HepG2 (cell line): ENCODE results near the gene LARP4.

ENCODE experiments used
- YY1 ChIP-seq: IDR thresholded peaks from 2 replicates; pipeline ENCODE4 v1.6.1; 2011; ENCODE audit warnings: low read length, low read depth, moderate library complexity, mild to moderate bottlenecking; ENCODE audit not compliant: insufficient read depth, insufficient replicate concordance
- ZSCAN30 ChIP-seq: sonication (generic); formaldehyde crosslinking; IDR thresholded peaks from 2 replicates; pipeline ENCODE4 v1.5.0; 2020; ENCODE audit warnings: mild to moderate bottlenecking, missing genetic modification reagents

GRCh38 chr12:50365709-50366406 is 34.8 kb upstream of the LARP4 start:
- no peak for TF ChIP-seq YY1
- TF ChIP-seq ZSCAN30 (CRISPR knock-in tag), result no peak
